HFFc6 (cell line): ENCODE results near the gene FTH1. TPM values are rescaled to one million over a fixed set of nuclear protein-coding genes. Genes with fewer than 3 reads are reported as not detected.

Source experiments
- DNase-seq: peaks from one replicate; pipeline ENCODE4 v3.0.0-alpha.2; 2018
- H3K27ac Mint-ChIP-seq: 2 replicates; pipeline ENCODE4 v1.8.0; 2020; ENCODE audit warnings: mild to moderate bottlenecking, mixed read lengths
- H3K27me3 Mint-ChIP-seq: 2 replicates; pipeline ENCODE4 v1.8.0; 2021; ENCODE audit warnings: mild to moderate bottlenecking, moderate library complexity, mixed read lengths; ENCODE audit not compliant: insufficient read depth
- H3K36me3 Mint-ChIP-seq: 2 replicates; pipeline ENCODE4 v1.8.0; 2021; ENCODE audit warnings: low read depth, mixed read lengths
- H3K4me1 Mint-ChIP-seq: 2 replicates; pipeline ENCODE4 v1.8.0; 2020; ENCODE audit warnings: low read depth, mixed read lengths
- H3K4me3 Mint-ChIP-seq: 2 replicates; pipeline ENCODE4 v1.8.0; 2020; ENCODE audit warnings: mild to moderate bottlenecking, moderate library complexity, mixed read lengths
- H3K9me3 Mint-ChIP-seq: 2 replicates; pipeline ENCODE4 v1.8.0; 2020; ENCODE audit warnings: mild to moderate bottlenecking, mixed read lengths
- total RNA-seq, 6 experiments: library from RNA; stranded (reverse); fragmentation: NEBNext Ultra II Directional; extraction: Animal tissue kit (Norgen Biotek cat#: 25700); gene quantifications; 2 replicates in 1 of 6; 3 replicates in 5 of 6; pipeline ENCODE4 v1.2.3, GENCODE V29; 2021
- TF ChIP-seq, protein P1 (sequence below): fragments of 200-600 bp; sonication (generic); IDR thresholded peaks from 2 replicates; pipeline ENCODE4 v1.5.0; 2021; ENCODE audit warnings: antibody characterized with exemption, mild to moderate bottlenecking

FTH1 gene
- total RNA-seq, 6 experiments from 2014 or later: 2,192 to 2,832 (median 2,637) TPM

DNA sequence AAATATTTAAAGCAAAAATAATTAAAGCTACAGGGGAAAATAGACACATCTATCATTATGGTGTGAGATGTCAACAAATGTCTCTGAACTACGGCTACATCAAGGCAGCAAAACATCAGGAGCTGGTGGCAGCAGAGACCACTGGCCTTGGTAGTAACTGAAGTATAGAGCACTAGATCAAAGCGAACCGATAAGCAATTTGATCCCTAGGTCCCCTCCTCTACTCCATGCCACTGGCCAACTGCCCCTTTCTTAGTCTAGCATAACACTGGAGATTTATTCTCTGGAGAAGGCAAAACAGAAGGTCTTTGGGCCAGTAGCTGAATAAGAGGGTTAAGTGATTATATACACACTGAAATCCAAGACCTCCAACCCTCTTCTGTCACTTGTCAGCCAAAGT, 36.5 kb downstream of the FTH1 start:
- no peaks in the 10 kb centered on the region for H3K4me1 Mint-ChIP-seq
- TF ChIP-seq, protein P1, sequence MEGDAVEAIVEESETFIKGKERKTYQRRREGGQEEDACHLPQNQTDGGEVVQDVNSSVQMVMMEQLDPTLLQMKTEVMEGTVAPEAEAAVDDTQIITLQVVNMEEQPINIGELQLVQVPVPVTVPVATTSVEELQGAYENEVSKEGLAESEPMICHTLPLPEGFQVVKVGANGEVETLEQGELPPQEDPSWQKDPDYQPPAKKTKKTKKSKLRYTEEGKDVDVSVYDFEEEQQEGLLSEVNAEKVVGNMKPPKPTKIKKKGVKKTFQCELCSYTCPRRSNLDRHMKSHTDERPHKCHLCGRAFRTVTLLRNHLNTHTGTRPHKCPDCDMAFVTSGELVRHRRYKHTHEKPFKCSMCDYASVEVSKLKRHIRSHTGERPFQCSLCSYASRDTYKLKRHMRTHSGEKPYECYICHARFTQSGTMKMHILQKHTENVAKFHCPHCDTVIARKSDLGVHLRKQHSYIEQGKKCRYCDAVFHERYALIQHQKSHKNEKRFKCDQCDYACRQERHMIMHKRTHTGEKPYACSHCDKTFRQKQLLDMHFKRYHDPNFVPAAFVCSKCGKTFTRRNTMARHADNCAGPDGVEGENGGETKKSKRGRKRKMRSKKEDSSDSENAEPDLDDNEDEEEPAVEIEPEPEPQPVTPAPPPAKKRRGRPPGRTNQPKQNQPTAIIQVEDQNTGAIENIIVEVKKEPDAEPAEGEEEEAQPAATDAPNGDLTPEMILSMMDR: no peak

DNA sequence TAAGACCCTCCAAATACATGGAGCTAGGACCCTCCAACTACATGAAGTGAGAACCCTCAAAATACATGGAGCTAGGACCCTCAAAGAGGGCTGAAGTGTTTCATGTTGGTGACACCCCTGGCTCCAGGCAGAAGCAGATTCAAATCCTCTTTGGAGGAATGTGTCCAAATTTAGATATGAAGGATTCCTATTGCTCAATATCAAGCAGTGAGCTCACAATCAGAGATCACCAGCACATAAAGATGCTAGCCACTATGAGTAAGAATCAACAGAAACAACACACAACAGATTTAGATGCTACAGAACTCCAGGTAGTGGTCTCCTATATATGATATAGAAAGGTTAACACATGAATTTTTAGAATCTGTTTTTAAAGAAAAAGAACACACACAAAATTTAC, 38.8 kb downstream of the FTH1 start:
- peaks cover 4% of the 10 kb centered on the region for H3K4me1 Mint-ChIP-seq
- no peak for DNase-seq
- H3K27me3 Mint-ChIP-seq: peaks cover 5% of the 10 kb centered on the region
- no peak overlapping the region for H3K4me3 Mint-ChIP-seq
- H3K27ac Mint-ChIP-seq: no peak overlapping the region
- TF ChIP-seq, protein P1: no peak
- H3K9me3 Mint-ChIP-seq: peaks cover 5% of the 10 kb centered on the region
- no peaks in the 10 kb centered on the region; the same call in 1 of the 2 replicates for H3K36me3 Mint-ChIP-seq

More for the DNA sequence above, 36.5 kb downstream of the FTH1 start:
- H3K27me3 Mint-ChIP-seq: peaks cover 13% of the 10 kb centered on the region
- H3K27ac Mint-ChIP-seq: no peak overlapping the region
- peaks cover 2% of the 10 kb centered on the region; the same call in 1 of the 2 replicates for H3K36me3 Mint-ChIP-seq
- H3K9me3 Mint-ChIP-seq: peaks cover 7% of the 10 kb centered on the region
- DNase-seq: no peak
- H3K4me3 Mint-ChIP-seq: no peak overlapping the region

DNA sequence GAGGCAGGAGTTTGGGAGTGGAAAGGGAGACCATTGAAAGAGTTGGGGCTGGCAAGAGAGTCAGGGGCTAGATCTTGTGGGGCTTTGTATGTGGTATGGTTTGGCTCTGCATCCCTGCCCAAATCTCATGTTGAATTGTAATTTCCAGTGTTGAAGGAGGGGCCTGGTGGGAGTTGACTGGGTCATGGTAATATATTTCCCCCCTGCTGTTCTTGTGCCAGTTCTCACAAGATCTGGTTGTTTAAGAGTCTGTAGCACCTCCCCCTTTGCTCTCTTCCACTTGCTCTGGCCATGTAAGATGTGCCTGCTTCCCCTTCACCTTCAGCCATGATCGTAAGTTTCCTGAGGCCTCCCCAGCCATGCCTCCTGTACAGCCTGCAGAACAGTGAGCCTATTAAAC, 39.9 kb downstream of the FTH1 start:
- Mint-ChIP-seq H3K9me3 (no peaks in the 10 kb centered on the region), H3K4me3 (no peak overlapping the region), H3K27me3 (no peaks in the 10 kb centered on the region; the same call in none of the 2 replicates), H3K4me1 (peaks cover 15% of the 10 kb centered on the region), H3K27ac (no peak overlapping the region), H3K36me3 (no peaks in the 10 kb centered on the region)
- TF ChIP-seq, protein P1: no peak
- DNase-seq: no peak

DNA sequence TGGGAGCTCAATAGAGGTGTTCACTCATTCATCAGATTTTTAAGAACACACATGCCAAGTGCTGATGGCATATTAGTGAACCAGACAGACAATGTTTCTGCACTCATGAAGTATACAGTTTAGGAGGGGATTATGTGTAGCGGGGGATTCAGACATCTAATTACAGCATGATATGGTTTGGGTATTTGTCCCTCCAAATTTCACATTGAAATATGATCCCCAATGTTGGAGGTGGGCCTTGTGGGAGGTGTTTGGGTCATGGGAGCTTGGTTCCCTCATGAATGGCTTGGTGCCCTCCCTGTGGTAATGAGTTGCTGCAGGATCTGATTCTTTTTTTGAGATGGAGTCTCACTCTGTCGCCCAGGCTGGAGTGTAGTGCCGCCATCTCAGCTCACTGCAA, 41.2 kb downstream of the FTH1 start:
- TF ChIP-seq, protein P1: no peak
- no peak for DNase-seq
- H3K9me3 Mint-ChIP-seq: no peaks in the 10 kb centered on the region
- H3K4me1 Mint-ChIP-seq: peaks cover 18% of the 10 kb centered on the region
- no peak overlapping the region for H3K27ac Mint-ChIP-seq
- H3K27me3 Mint-ChIP-seq: no peaks in the 10 kb centered on the region; the same call in none of the 2 replicates
- no peaks in the 10 kb centered on the region for H3K36me3 Mint-ChIP-seq
- no peak overlapping the region for H3K4me3 Mint-ChIP-seq

DNA sequence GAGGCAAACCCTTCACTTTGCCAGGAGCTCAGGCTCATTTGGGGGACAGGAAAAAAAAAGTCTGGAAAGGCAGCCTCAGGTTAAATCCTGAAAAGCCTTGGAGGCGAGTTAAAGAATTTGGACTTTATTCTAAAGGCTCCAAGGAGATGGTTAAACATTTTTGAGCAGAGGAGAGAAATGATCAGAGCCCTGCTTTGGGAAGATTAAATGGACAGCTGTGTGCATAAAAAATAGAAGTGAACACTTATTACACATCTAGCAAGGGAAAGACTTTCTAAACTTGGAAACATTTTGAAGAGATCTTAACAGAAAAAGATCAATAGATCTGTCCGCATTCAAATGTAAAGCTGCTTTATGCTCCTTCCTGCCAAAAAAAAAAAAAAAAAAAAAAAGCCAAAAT, 41.7 kb downstream of the FTH1 start:
- Mint-ChIP-seq H3K4me3 (no peak overlapping the region), H3K36me3 (no peaks in the 10 kb centered on the region), H3K9me3 (no peaks in the 10 kb centered on the region), H3K27ac (no peak overlapping the region), H3K27me3 (no peaks in the 10 kb centered on the region; the same call in none of the 2 replicates), H3K4me1 (peaks cover 18% of the 10 kb centered on the region)
- no peak for DNase-seq
- TF ChIP-seq, protein P1: no peak

DNA sequence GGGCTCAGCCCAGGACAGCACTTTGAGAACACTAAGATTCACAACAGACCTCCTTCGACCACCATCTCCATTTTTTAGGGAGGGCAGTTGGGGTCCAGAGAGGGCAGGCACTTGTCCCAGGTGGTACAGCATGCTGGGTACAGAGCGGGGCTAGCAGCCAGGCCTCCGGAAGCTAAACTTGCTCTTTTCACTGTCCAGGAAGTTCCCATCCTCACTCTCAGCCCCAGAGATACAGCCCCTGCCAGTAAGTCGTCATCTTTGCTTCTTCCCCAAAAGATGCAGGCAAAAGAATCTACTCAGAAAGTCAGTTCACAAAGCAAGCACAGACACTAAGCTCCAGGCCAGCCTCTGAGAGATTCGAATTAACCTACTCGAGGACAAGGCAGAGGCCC, 43.4 kb downstream of the FTH1 start:
- H3K27ac Mint-ChIP-seq: no peak overlapping the region
- peaks cover 18% of the 10 kb centered on the region for H3K4me1 Mint-ChIP-seq
- H3K4me3 Mint-ChIP-seq: no peak overlapping the region
- H3K36me3 Mint-ChIP-seq: no peaks in the 10 kb centered on the region
- no peak for DNase-seq
- H3K9me3 Mint-ChIP-seq: no peaks in the 10 kb centered on the region
- TF ChIP-seq, protein P1: no peak
- no peaks in the 10 kb centered on the region; the same call in 1 of the 2 replicates for H3K27me3 Mint-ChIP-seq
